ENCODE data around the gene MRPS25. TPM values are rescaled to one million over a fixed set of nuclear protein-coding genes. Genes with fewer than 3 reads are reported as not detected.

Gene MRPS25
- total and polyA plus RNA-seq, 9 of the 15 experiments (the other 6 are each of a cell fraction or from before 2014, with no cell fraction given) = 34.3 to 129 (median 78.2) TPM

DNA sequence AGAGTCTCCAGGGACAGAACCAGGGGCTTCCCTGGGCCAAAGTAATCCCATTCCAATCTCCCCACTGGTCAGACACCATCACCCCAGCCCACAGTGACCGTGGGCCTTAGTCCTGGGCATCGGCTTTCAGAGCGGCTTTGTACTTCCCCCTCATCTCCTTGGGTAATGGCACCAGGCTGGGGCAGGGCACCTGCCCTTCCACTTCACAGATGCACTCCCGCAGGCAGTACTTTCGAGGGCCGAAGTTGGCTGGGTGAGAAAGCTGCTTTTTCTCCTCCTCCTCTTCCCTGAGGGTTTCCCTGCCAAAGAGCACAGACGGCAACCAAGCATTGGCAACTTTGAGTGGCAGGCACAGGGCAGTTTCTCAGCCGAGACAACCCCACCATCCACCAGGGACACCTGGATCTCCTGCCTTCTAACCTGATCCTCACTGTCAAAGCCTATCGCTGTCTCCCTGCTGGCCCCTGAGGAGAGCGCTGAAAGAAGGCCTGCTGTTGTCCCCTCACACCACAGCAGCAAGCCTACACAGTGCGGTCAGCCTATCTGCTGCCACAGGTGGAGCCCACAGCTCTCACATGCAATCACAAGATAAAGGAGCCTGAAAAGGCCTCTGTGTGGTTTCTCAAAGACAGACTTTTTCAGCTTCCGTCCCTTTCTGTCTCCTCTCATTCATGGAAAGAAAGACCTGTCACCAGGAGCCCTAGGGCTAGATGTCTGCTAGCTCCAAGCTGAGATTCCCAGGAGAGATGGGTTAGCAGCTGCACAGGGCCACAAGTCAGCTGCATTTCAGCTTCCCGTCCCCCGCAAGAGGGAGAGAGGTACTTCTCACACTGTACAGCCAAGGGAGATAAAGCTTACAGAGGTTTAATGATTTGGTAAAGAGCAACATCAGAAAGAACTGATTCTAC is 12.5 kb downstream of the MRPS25 start (continued):
- TF ChIP-seq ASH1L (IDR thresholded peaks at IDR 0.05; ENCODE audit: borderline replicate concordance, low read depth, partially characterized antibody) (no peak), WHSC1 (IDR thresholded peaks at IDR 0.05; ENCODE audit: low read length) (no peak), ILK (tag; IDR thresholded peaks at IDR 0.05; ENCODE audit: borderline replicate concordance, low read depth) (no peak), ZNF512 (tag; IDR thresholded peaks at IDR 0.05) (no peak), BRD9 (IDR thresholded peaks at IDR 0.05; ENCODE audit: low read depth, partially characterized antibody) (no peak), BACH1 (tag; IDR thresholded peaks at IDR 0.05) (peak; percentile 73; the same call in 1 of the 2 replicates), BRD4 (IDR thresholded peaks at IDR 0.05) (no peak), ZEB2 (IDR thresholded peaks at IDR 0.05) (peak; percentile 91), TEAD1 (CRISPR knock-in tag; IDR thresholded peaks at IDR 0.05) (peak; percentile 61 to 74; a peak in 2 of 4 replicates), CHD7 (IDR thresholded peaks at IDR 0.05; ENCODE audit: low read depth, low read length) (no peak)
- TF ChIP-seq, protein P1, sequence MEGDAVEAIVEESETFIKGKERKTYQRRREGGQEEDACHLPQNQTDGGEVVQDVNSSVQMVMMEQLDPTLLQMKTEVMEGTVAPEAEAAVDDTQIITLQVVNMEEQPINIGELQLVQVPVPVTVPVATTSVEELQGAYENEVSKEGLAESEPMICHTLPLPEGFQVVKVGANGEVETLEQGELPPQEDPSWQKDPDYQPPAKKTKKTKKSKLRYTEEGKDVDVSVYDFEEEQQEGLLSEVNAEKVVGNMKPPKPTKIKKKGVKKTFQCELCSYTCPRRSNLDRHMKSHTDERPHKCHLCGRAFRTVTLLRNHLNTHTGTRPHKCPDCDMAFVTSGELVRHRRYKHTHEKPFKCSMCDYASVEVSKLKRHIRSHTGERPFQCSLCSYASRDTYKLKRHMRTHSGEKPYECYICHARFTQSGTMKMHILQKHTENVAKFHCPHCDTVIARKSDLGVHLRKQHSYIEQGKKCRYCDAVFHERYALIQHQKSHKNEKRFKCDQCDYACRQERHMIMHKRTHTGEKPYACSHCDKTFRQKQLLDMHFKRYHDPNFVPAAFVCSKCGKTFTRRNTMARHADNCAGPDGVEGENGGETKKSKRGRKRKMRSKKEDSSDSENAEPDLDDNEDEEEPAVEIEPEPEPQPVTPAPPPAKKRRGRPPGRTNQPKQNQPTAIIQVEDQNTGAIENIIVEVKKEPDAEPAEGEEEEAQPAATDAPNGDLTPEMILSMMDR (IDR thresholded peaks at IDR 0.05 in 2 of 3, conservative IDR thresholded peaks at IDR 0.05 in 1 of 3; ENCODE audit: insufficient read depth in 2 of 3, low read depth in 1 of 3, low read length in 3 of 3) = peak in 2 of 3 experiments; percentile 23 to 30; a peak in 2 of 6 replicates

Data from K562 (cell line).